ENCODE measurements around the gene ABCC3. TPM values are rescaled to one million over a fixed set of nuclear protein-coding genes. Genes with fewer than 3 reads are reported as not detected.

The ABCC3 gene
- total RNA-seq, 6 experiments from 2014 or later: 18.4 to 23.6 (median 21.3) TPM

GRCh38 chr17:50607522-50608175, 27.0 kb upstream of the ABCC3 start:
- Mint-ChIP-seq H3K4me3 (no peak overlapping the region), H3K36me3 (ENCODE audit: low read depth) (no peaks in the 10 kb centered on the region), H3K27me3 (ENCODE audit: insufficient read depth) (peaks cover 54% of the 10 kb centered on the region), H3K27ac (no peak overlapping the region), H3K9me3 (no peaks in the 10 kb centered on the region), H3K4me1 (ENCODE audit: low read depth) (no peaks in the 10 kb centered on the region)
- no peak for DNase-seq
- TF ChIP-seq, protein P1, sequence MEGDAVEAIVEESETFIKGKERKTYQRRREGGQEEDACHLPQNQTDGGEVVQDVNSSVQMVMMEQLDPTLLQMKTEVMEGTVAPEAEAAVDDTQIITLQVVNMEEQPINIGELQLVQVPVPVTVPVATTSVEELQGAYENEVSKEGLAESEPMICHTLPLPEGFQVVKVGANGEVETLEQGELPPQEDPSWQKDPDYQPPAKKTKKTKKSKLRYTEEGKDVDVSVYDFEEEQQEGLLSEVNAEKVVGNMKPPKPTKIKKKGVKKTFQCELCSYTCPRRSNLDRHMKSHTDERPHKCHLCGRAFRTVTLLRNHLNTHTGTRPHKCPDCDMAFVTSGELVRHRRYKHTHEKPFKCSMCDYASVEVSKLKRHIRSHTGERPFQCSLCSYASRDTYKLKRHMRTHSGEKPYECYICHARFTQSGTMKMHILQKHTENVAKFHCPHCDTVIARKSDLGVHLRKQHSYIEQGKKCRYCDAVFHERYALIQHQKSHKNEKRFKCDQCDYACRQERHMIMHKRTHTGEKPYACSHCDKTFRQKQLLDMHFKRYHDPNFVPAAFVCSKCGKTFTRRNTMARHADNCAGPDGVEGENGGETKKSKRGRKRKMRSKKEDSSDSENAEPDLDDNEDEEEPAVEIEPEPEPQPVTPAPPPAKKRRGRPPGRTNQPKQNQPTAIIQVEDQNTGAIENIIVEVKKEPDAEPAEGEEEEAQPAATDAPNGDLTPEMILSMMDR (IDR thresholded peaks at IDR 0.05): no peak

DNA sequence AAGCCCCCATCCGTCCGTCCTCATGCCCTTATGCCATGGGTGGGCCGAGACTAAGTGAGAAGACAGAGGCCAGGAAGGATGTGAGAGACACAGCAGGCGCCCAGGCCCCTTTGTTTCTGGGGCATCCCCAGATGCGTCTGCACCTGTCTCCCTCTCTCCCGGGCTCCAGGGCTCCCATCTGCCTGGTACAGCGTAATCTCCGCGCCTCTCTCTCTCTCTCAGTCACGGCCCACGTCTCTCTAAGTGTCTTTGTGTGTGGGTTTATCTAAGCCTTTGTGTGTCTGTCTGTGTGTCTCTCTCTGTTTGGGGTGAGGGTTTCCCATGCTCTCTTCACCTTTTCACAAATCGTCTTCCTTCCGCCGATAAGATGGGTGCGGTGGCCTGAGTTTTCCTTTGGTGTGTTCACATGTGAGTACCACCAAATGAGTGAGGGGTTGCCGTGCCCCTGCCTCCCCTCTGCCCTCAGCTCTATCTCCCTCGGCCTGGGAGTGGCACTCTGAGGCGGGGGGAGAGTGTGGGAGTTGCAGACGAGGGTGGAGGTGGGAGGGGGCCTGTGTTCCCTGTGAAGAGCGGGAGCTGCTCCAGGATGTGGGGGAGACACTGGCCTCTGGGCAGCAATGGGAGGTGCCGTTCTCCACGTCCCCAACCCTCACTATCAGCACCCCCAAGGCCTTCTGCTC, 25.8 kb upstream of the ABCC3 start:
- H3K4me1 Mint-ChIP-seq (ENCODE audit: low read depth): no peaks in the 10 kb centered on the region
- no peaks in the 10 kb centered on the region for H3K9me3 Mint-ChIP-seq
- TF ChIP-seq, protein P1 (IDR thresholded peaks at IDR 0.05): no peak
- H3K27me3 Mint-ChIP-seq (ENCODE audit: insufficient read depth): peaks cover 43% of the 10 kb centered on the region
- H3K4me3 Mint-ChIP-seq: no peak overlapping the region
- no peak for DNase-seq
- H3K27ac Mint-ChIP-seq: no peak overlapping the region
- H3K36me3 Mint-ChIP-seq (ENCODE audit: low read depth): no peaks in the 10 kb centered on the region

DNA sequence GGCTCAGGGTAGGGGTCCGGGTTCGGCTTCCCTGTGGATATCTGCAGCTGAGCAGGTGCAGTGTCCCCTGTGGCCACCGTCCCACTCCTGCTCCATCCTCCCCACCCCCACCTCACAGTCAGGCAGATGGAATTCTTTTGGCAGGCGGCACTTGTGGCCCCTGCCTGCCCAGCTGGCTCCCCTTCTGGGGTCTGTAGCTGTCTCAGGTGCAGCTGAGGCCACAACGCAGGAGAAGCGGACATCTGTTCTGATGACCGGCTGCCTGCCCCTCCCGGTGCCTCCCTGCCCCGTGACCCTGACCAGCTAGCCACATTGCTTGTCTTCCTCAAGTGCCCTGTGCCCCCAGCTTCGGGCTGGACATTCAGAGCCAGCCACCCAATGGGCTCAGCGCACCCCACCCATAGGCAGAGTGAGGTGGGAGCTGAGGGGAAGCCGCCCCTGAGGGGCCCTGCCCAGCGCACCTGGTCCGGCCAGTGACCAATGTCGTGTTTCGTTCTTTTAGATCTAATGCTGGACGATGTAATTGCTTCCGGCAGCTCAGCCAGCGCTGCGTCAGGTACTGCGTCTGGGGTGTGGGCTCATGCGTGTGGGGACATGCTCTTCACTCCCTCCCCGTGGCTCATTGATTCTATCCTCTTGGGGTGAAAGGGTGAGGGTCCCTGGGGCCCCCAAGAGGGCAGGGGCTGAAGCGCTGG, 25.2 kb upstream of the ABCC3 start:
- Mint-ChIP-seq H3K27ac (no peak overlapping the region), H3K27me3 (ENCODE audit: insufficient read depth) (peaks cover 43% of the 10 kb centered on the region), H3K36me3 (ENCODE audit: low read depth) (no peaks in the 10 kb centered on the region), H3K9me3 (no peaks in the 10 kb centered on the region), H3K4me1 (ENCODE audit: low read depth) (no peaks in the 10 kb centered on the region), H3K4me3 (no peak overlapping the region)
- TF ChIP-seq, protein P1 (IDR thresholded peaks at IDR 0.05): no peak
- DNase-seq: no peak

- Mint-ChIP-seq H3K4me1 (ENCODE audit: low read depth) (0 out of 2 replicates have a peak, but pooled peaks cover 5% of the 10 kb centered on the region), H3K36me3 (ENCODE audit: low read depth) (no peaks in the 10 kb centered on the region), H3K27ac (no peak overlapping the region), H3K9me3 (no peaks in the 10 kb centered on the region), H3K27me3 (ENCODE audit: insufficient read depth) (peaks cover 42% of the 10 kb centered on the region), H3K4me3 (no peak overlapping the region)
- no peak for DNase-seq
- TF ChIP-seq, protein P1 (IDR thresholded peaks at IDR 0.05): no peak
Observed at GRCh38 chr17:50611634-50612033, 23.0 kb upstream of the ABCC3 start.

DNA sequence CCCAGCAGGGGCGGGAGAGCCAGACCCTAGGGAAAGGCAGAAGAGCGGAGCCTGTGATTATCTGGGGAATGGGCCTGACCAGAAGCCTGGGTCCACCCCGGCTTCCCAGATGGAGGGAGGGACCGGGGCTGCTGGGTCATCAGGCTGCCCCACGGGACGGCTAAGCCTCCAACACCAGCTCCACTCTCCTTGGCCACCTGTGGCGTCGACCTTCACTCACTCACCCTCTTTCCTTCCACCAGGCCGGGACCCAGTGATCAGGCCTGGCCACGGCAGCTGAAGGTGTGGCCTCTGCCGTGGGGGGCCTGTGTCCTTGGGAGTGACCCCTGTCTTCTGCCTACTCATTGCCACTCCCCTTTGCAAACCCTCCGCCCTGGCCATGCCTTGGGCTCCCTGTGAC, 22.4 kb upstream of the ABCC3 start:
- TF ChIP-seq, protein P1 (IDR thresholded peaks at IDR 0.05): no peak
- no peak overlapping the region for H3K27ac Mint-ChIP-seq
- no peaks in the 10 kb centered on the region for H3K36me3 Mint-ChIP-seq (ENCODE audit: low read depth)
- peaks cover 36% of the 10 kb centered on the region for H3K27me3 Mint-ChIP-seq (ENCODE audit: insufficient read depth)
- H3K4me3 Mint-ChIP-seq: no peak overlapping the region
- no peaks in the 10 kb centered on the region for H3K9me3 Mint-ChIP-seq
- H3K4me1 Mint-ChIP-seq (ENCODE audit: low read depth): 0 out of 2 replicates have a peak, but pooled peaks cover 5% of the 10 kb centered on the region
- DNase-seq: no peak

Data from HFFc6 (cell line).